ENCODE data around the gene C10orf53.

- no peak for TF ChIP-seq ZFP3 (CRISPR knock-in tag; IDR thresholded peaks at IDR 0.05)
- no peak for TF ChIP-seq PATZ1 (CRISPR knock-in tag; IDR thresholded peaks at IDR 0.05; ENCODE audit: borderline replicate concordance)
Measured at GRCh38 chr10:49664842-49665355, 14.6 kb upstream of the C10orf53 start.
